ENCODE measurements around the gene ZNF85. TPM values are rescaled to one million over a fixed set of nuclear protein-coding genes. Genes with fewer than 3 reads are reported as not detected.
"Not testable (repeated sequence)": the region's sequence is repeated elsewhere in the genome, so short reads cannot be mapped to it uniquely, and the experiment has no call there.

Gene ZNF85
- polyA plus RNA-seq, 1 donor (not counting 4 experiments of a cell fraction or from before 2014, with no cell fraction given): 12.1 TPM

- DNase-seq (ENCODE audit: low read depth, low spot score) (no peak), FAIRE-seq (no peak)
- Histone ChIP-seq H3K36me3 (ENCODE audit: control insufficient read depth in 2 of 2, extremely low read depth in 1 of 2, insufficient read depth in 2 of 2, low read length in 2 of 2) (no peaks in the 10 kb centered on the region), H3K9me1 (ENCODE audit: control insufficient read depth, extremely low read depth, insufficient read depth, low read length) (no peaks in the 10 kb centered on the region), H3K4me2 (ENCODE audit: control insufficient read depth, extremely low read depth, insufficient read depth, low read depth, low read length) (no peak overlapping the region), H3K79me2 (ENCODE audit: control insufficient read depth, insufficient read depth, low read length) (no peaks in the 10 kb centered on the region), H3K27me3 (ENCODE audit: control insufficient read depth, extremely low read depth, insufficient read depth, low read length) (no peaks in the 10 kb centered on the region), H3K27ac (ENCODE audit: control insufficient read depth, insufficient read depth, low read length) (no peak overlapping the region), H2AFZ (ENCODE audit: control insufficient read depth, low read length) (no peak overlapping the region), H3K9me3 (ENCODE audit: control insufficient read depth, low read depth, low read length) (no peaks in the 10 kb centered on the region), H3K4me3 (ENCODE audit: control insufficient read depth in 2 of 3, extremely low read depth in 1 of 3, insufficient read depth in 2 of 3, low read depth in 1 of 3, low read length in 3 of 3) (no peak overlapping the region), H4K20me1 (ENCODE audit: control insufficient read depth, extremely low read depth, insufficient read depth, low read length) (no peaks in the 10 kb centered on the region), H3K9ac (ENCODE audit: control insufficient read depth, extremely low read depth, insufficient read depth, low read length) (no peak overlapping the region), H3K4me1 (ENCODE audit: control insufficient read depth, extremely low read depth, insufficient read depth, low read length) (no peaks in the 10 kb centered on the region)
- TF ChIP-seq, protein P1, sequence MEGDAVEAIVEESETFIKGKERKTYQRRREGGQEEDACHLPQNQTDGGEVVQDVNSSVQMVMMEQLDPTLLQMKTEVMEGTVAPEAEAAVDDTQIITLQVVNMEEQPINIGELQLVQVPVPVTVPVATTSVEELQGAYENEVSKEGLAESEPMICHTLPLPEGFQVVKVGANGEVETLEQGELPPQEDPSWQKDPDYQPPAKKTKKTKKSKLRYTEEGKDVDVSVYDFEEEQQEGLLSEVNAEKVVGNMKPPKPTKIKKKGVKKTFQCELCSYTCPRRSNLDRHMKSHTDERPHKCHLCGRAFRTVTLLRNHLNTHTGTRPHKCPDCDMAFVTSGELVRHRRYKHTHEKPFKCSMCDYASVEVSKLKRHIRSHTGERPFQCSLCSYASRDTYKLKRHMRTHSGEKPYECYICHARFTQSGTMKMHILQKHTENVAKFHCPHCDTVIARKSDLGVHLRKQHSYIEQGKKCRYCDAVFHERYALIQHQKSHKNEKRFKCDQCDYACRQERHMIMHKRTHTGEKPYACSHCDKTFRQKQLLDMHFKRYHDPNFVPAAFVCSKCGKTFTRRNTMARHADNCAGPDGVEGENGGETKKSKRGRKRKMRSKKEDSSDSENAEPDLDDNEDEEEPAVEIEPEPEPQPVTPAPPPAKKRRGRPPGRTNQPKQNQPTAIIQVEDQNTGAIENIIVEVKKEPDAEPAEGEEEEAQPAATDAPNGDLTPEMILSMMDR (optimal IDR thresholded peaks at IDR 0.05 in 1 of 3, IDR thresholded peaks at IDR 0.05 in 1 of 3, conservative IDR thresholded peaks at IDR 0.05 in 1 of 3; ENCODE audit: extremely low read depth in 1 of 3, insufficient read depth in 2 of 3, low read length in 3 of 3): no peak
- TF ChIP-seq EZH2 (IDR thresholded peaks at IDR 0.05; ENCODE audit: low read length): no peak
- dilution Hi-C loops (cut with MboI; ENCODE audit: extremely low pct_ligation_motif_present, low sequenced_read_pairs): no loop called here
These were observed 46.4 kb downstream of the ZNF85 start for GRCh38 chr19:20969498-20969897.

DNA sequence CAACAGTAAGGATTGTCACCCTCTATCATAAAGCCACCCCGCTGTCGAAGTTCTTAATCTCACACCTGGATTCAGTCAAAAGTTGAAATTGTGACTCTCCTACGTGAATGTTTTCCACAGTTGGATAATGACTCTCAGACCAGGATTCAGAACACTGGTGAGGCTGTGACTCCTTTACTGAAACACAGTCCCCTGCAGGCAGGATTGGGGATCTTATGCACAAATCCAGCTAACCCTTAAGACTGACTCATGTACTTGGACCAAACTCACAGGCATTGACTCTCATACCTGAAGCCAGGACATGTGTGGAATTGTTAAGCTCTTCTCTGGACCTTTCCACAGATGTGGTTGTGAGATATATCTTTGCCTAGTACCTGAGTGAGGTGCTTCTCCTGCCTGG lies 46.8 kb downstream of the ZNF85 start:
- no peak overlapping the region for H3K4me3 ChIP-seq (ENCODE audit: control insufficient read depth in 2 of 3, extremely low read depth in 1 of 3, insufficient read depth in 2 of 3, low read depth in 1 of 3, low read length in 3 of 3)
- no peak overlapping the region for H3K4me2 ChIP-seq (ENCODE audit: control insufficient read depth, extremely low read depth, insufficient read depth, low read depth, low read length)
- H3K27me3 ChIP-seq (ENCODE audit: control insufficient read depth, extremely low read depth, insufficient read depth, low read length): no peaks in the 10 kb centered on the region
- dilution Hi-C loops (cut with MboI; ENCODE audit: extremely low pct_ligation_motif_present, low sequenced_read_pairs): no loop called here
- FAIRE-seq: no peak
- H3K9me3 ChIP-seq (ENCODE audit: control insufficient read depth, low read depth, low read length): no peaks in the 10 kb centered on the region
- no peak for DNase-seq (ENCODE audit: low read depth, low spot score)
- H3K4me1 ChIP-seq (ENCODE audit: control insufficient read depth, extremely low read depth, insufficient read depth, low read length): no peaks in the 10 kb centered on the region
- H3K9me1 ChIP-seq (ENCODE audit: control insufficient read depth, extremely low read depth, insufficient read depth, low read length): no peaks in the 10 kb centered on the region
- TF ChIP-seq, protein P1 (optimal IDR thresholded peaks at IDR 0.05 in 1 of 3, IDR thresholded peaks at IDR 0.05 in 1 of 3, conservative IDR thresholded peaks at IDR 0.05 in 1 of 3; ENCODE audit: extremely low read depth in 1 of 3, insufficient read depth in 2 of 3, low read length in 3 of 3): peak in 1 of 3 experiments; percentile 20
- no peak for TF ChIP-seq EZH2 (IDR thresholded peaks at IDR 0.05; ENCODE audit: low read length)
- H3K9ac ChIP-seq (ENCODE audit: control insufficient read depth, extremely low read depth, insufficient read depth, low read length): no peak overlapping the region
- no peak overlapping the region for H2AFZ ChIP-seq (ENCODE audit: control insufficient read depth, low read length)
- H4K20me1 ChIP-seq (ENCODE audit: control insufficient read depth, extremely low read depth, insufficient read depth, low read length): no peaks in the 10 kb centered on the region
- no peaks in the 10 kb centered on the region for H3K79me2 ChIP-seq (ENCODE audit: control insufficient read depth, insufficient read depth, low read length)
- no peaks in the 10 kb centered on the region for H3K36me3 ChIP-seq (ENCODE audit: control insufficient read depth in 2 of 2, extremely low read depth in 1 of 2, insufficient read depth in 2 of 2, low read length in 2 of 2)
- H3K27ac ChIP-seq (ENCODE audit: control insufficient read depth, insufficient read depth, low read length): no peak overlapping the region

GRCh38 chr19:20992788-20993187 lies 69.7 kb downstream of the ZNF85 start:
- not testable (repeated sequence) for H3K36me3 ChIP-seq (ENCODE audit: control insufficient read depth in 2 of 2, extremely low read depth in 1 of 2, insufficient read depth in 2 of 2, low read length in 2 of 2); H3K27ac ChIP-seq (ENCODE audit: control insufficient read depth, insufficient read depth, low read length); H3K4me2 ChIP-seq (ENCODE audit: control insufficient read depth, extremely low read depth, insufficient read depth, low read depth, low read length); DNase-seq (ENCODE audit: low read depth, low spot score); H3K4me1 ChIP-seq (ENCODE audit: control insufficient read depth, extremely low read depth, insufficient read depth, low read length); H3K9me3 ChIP-seq (ENCODE audit: control insufficient read depth, low read depth, low read length); H3K9ac ChIP-seq (ENCODE audit: control insufficient read depth, extremely low read depth, insufficient read depth, low read length); H2AFZ ChIP-seq (ENCODE audit: control insufficient read depth, low read length); H4K20me1 ChIP-seq (ENCODE audit: control insufficient read depth, extremely low read depth, insufficient read depth, low read length); H3K4me3 ChIP-seq (ENCODE audit: control insufficient read depth in 2 of 3, extremely low read depth in 1 of 3, insufficient read depth in 2 of 3, low read depth in 1 of 3, low read length in 3 of 3); H3K27me3 ChIP-seq (ENCODE audit: control insufficient read depth, extremely low read depth, insufficient read depth, low read length); FAIRE-seq; H3K9me1 ChIP-seq (ENCODE audit: control insufficient read depth, extremely low read depth, insufficient read depth, low read length); H3K79me2 ChIP-seq (ENCODE audit: control insufficient read depth, insufficient read depth, low read length)
- dilution Hi-C loops (cut with MboI; ENCODE audit: extremely low pct_ligation_motif_present, low sequenced_read_pairs): loop anchor here (25.0 kb wide), 1 partner anchor 130 kb away; no protein-coding TSS in a partner anchor

Measured in keratinocyte (primary cell).